ENCODE measurements around the gene SUCNR1.
"Not testable (repeated sequence)": the region's sequence is repeated elsewhere in the genome, so short reads cannot be mapped to it uniquely, and the experiment has no call there.

The SUCNR1 gene

GRCh38 chr3:151903501-151903991 is 30.1 kb downstream of the SUCNR1 start:
- DNase-seq, result no peak

GRCh38 chr3:151905647-151906046 is 32.2 kb downstream of the SUCNR1 start:
- DNase-seq, result no peak

GRCh38 chr3:151906751-151907150 is 33.3 kb downstream of the SUCNR1 start:
- no peak for DNase-seq

GRCh38 chr3:151908399-151908798 is 35.0 kb downstream of the SUCNR1 start:
- no peak for DNase-seq

- DNase-seq, result no peak
Measured at GRCh38 chr3:151909681-151910405, 36.4 kb downstream of the SUCNR1 start.

- DNase-seq, result no peak
Measured at GRCh38 chr3:151911462-151911861, 38.0 kb downstream of the SUCNR1 start.

- DNase-seq, result no peak
Measured at GRCh38 chr3:151912028-151912427, 38.6 kb downstream of the SUCNR1 start.

- DNase-seq, result no peak
Measured at GRCh38 chr3:151916781-151917180, 43.3 kb downstream of the SUCNR1 start.

GRCh38 chr3:151918253-151919029 is 45.0 kb downstream of the SUCNR1 start:
- peak; percentile 61 for DNase-seq

GRCh38 chr3:151919030-151919328 is 45.5 kb downstream of the SUCNR1 start:
- no peak for DNase-seq

- no peak for DNase-seq
Measured at GRCh38 chr3:151919446-151919845, 46.0 kb downstream of the SUCNR1 start.

- no peak for DNase-seq
Measured at GRCh38 chr3:151923901-151924300, 50.5 kb downstream of the SUCNR1 start.

- DNase-seq, result no peak
Measured at GRCh38 chr3:151924753-151925152, 51.3 kb downstream of the SUCNR1 start.

- DNase-seq, result no peak
Measured at GRCh38 chr3:151925419-151925818, 52.0 kb downstream of the SUCNR1 start.

GRCh38 chr3:151925876-151926275 is 52.4 kb downstream of the SUCNR1 start:
- no peak for DNase-seq

- no peak for DNase-seq
Measured at GRCh38 chr3:151926956-151927355, 53.5 kb downstream of the SUCNR1 start.

GRCh38 chr3:151927915-151928525 is 54.6 kb downstream of the SUCNR1 start:
- not testable (repeated sequence) for DNase-seq

GRCh38 chr3:151931171-151931570 is 57.7 kb downstream of the SUCNR1 start:
- DNase-seq, result no peak

GRCh38 chr3:151933234-151933853 is 59.9 kb downstream of the SUCNR1 start:
- no peak for DNase-seq
